IPS-18a (cell line): Measurements from ENCODE around the gene CYP4F2.
"Not testable (repeated sequence)": the region's sequence is repeated elsewhere in the genome, so short reads cannot be mapped to it uniquely, and the experiment has no call there.

Experiments used
- H3K27ac ChIP-seq: one replicate; pipeline ENCODE4 v1.5.1; 2013; ENCODE audit warnings: low read length
- H3K27me3 ChIP-seq: one replicate; pipeline ENCODE4 v1.6.1; 2013; ENCODE audit warnings: mild to moderate bottlenecking, low read length; ENCODE audit not compliant: control insufficient read depth, insufficient read depth
- H3K36me3 ChIP-seq: one replicate; pipeline ENCODE4 v1.6.1; 2013; ENCODE audit warnings: low read depth, low read length; ENCODE audit not compliant: control insufficient read depth
- H3K4me1 ChIP-seq: one replicate; pipeline ENCODE4 v1.6.1; 2013; ENCODE audit warnings: low read depth, low read length; ENCODE audit not compliant: control insufficient read depth
- H3K4me3 ChIP-seq: one replicate; pipeline ENCODE4 v1.5.1; 2013; ENCODE audit warnings: low read length
- H3K9ac ChIP-seq: one replicate; pipeline ENCODE4 v1.6.1; 2013; ENCODE audit warnings: mild to moderate bottlenecking, low read length, moderate library complexity
- H3K9me3 ChIP-seq: one replicate; pipeline ENCODE4 v1.6.1; 2013; ENCODE audit warnings: low read depth, low read length; ENCODE audit not compliant: control insufficient read depth

CYP4F2 gene

DNA sequence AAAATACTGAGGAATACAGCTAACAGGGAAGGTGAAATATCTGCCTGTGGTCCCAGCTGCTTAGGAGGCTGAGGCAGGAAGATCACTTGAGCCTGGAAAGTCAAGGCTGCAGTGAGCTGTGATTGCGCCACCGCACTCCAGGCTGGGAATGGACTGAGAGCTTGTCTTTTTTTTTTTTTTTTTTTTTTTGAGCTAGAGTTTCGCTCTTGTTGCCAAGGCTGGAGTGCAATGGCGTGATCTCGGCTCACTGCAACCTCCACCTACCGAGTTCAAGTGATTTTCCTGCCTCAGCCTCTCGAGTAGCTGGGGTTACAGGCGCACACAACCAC is 54.0 kb downstream of the CYP4F2 start:
- H3K27me3 ChIP-seq, H3K4me3 ChIP-seq, H3K4me1 ChIP-seq, H3K36me3 ChIP-seq, H3K9ac ChIP-seq, H3K27ac ChIP-seq: not testable (repeated sequence)
- peaks cover 55% of the 10 kb centered on the region for H3K9me3 ChIP-seq

DNA sequence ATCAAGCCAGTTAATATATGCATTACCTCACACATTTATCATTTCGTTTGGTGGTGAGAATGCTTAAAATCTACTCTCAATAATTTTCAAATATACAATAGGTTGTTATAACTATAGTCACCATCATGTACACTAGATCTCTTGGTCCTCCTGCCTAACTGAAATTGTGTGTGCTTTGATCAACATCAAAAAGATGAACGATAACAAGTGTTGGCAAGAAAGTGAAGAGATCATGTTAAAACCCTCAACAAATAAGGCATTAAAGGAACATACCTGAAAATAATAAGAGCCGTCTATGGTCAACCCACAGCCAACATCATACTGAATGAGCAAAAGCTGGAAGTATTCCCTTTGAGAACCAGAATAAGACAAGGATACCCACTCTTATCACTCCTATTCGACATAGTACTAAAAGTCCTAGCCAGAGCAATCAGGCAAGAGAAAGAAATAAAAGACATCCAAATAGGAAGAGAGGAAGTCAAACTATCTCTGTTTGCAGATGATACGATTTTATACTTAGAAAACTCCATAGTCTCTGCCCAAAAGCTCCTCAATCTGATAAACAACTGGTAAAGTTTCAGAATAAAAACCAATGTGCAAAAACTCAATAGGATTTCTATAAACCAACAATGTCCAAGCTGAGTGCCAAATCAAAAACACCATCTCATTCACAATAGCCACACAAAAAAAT is 54.5 kb downstream of the CYP4F2 start:
- Histone ChIP-seq H3K27ac (no peak overlapping the region), H3K27me3 (no peaks in the 10 kb centered on the region), H3K4me1 (no peaks in the 10 kb centered on the region), H3K9ac (no peak overlapping the region), H3K36me3 (no peaks in the 10 kb centered on the region), H3K4me3 (no peak overlapping the region), H3K9me3 (peaks cover 56% of the 10 kb centered on the region)

DNA sequence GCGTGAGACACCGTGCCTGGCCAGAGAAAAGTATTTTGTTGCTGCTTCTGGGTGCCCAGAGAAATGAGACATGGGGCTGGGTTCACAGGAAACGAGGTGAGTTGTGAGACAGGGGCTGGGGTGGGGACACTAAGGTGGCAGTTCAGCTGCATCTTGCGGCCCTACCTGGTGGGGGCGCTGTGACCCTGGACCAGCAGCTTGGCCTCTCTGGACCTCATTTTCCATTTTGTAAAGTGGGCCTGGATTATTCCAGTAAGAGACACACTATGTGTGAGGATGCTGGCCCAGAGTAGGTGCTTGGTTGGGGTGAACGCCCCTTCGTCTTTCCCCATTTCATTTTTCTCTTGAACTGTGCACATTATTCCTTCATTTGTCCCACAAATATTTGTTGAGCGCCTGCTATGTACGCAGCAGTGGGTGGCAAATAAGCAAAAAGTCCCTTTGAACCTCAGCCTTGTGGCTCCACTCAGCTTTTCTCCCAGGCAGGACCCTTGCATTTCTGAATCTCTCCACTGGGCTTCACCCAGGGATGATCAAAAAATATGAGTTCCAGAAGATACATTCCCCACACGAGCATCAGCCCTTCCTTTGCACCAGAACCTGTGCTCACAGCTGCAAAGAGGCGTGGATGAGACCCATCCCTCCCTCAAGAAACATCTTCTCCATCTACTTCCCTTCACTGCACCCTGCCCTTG is 55.9 kb downstream of the CYP4F2 start:
- peaks cover 52% of the 10 kb centered on the region for H3K9me3 ChIP-seq
- H3K4me3 ChIP-seq, result no peak overlapping the region
- H3K36me3 ChIP-seq, result no peaks in the 10 kb centered on the region
- no peak overlapping the region for H3K9ac ChIP-seq
- no peaks in the 10 kb centered on the region for H3K4me1 ChIP-seq
- H3K27me3 ChIP-seq, result no peaks in the 10 kb centered on the region
- H3K27ac ChIP-seq, result no peak overlapping the region

DNA sequence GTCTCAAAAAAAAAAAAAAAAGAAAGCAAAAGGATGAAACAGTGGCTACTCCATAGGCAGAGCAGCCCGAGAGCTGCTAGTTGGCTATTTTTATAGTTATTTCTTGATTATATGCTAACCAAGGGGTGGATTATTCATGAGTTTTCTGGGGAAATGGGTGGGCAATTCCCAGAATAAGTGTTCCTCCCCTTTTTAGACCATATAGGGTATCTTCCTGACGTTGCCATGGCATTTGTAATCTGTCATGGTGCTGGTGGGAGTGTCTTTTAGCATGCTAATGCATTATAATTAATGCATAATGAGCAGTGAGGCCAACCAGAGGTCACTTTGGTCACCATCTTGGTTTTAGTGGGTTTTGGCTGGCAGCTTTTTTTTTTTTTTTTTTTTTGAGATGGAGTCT is 57.0 kb downstream of the CYP4F2 start:
- H3K4me3 ChIP-seq, result no peak overlapping the region
- no peaks in the 10 kb centered on the region for H3K36me3 ChIP-seq
- H3K4me1 ChIP-seq, result no peaks in the 10 kb centered on the region
- H3K9me3 ChIP-seq, result peaks cover 46% of the 10 kb centered on the region
- H3K9ac ChIP-seq, result no peak overlapping the region
- H3K27ac ChIP-seq, result no peak overlapping the region
- H3K27me3 ChIP-seq, result no peaks in the 10 kb centered on the region

DNA sequence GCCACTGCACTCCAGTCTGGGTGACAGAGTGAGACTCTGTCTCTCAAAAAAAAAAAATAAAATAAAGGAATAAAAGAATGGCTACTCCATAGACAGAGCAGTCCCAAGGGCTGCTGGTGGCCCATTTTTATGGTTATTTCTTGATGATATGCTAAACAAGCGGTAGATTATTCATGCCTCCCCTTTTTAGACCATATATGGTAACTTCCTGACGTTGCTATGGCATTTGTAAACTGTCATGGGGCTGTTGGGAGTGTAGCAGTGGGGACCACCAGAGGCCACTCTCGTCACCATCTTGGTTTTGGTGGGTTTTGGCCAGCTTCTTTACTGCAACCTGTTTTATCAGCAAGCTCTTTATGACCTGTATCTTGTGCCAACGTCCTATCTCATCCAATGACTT is 58.0 kb downstream of the CYP4F2 start:
- not testable (repeated sequence) for H3K27ac ChIP-seq, H3K36me3 ChIP-seq, H3K9ac ChIP-seq, H3K4me1 ChIP-seq, H3K4me3 ChIP-seq, H3K27me3 ChIP-seq
- H3K9me3 ChIP-seq, result peaks cover 49% of the 10 kb centered on the region

DNA sequence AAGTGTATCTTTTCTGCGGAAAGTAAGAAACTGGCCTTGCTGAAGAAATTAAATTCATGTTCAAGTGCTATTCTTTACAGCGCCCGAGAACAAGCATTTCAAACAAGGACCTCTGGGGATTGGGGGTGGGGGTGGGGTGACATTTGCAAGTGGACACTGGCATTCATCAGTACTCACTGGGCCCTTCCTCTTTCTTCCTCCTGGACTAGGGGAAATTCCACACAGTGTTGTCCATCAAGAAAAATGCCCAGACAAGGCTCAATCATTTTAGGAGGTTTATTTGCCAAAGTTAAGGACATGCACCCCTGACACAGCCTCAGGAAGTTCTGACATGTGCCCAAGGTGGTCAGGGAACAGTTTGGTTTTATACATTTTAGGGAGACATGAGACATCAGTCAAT is 59.5 kb downstream of the CYP4F2 start:
- Histone ChIP-seq H3K36me3 (no peaks in the 10 kb centered on the region), H3K27ac (no peak overlapping the region), H3K27me3 (no peaks in the 10 kb centered on the region), H3K9ac (no peak overlapping the region), H3K9me3 (peaks cover 56% of the 10 kb centered on the region), H3K4me1 (no peaks in the 10 kb centered on the region), H3K4me3 (no peak overlapping the region)

DNA sequence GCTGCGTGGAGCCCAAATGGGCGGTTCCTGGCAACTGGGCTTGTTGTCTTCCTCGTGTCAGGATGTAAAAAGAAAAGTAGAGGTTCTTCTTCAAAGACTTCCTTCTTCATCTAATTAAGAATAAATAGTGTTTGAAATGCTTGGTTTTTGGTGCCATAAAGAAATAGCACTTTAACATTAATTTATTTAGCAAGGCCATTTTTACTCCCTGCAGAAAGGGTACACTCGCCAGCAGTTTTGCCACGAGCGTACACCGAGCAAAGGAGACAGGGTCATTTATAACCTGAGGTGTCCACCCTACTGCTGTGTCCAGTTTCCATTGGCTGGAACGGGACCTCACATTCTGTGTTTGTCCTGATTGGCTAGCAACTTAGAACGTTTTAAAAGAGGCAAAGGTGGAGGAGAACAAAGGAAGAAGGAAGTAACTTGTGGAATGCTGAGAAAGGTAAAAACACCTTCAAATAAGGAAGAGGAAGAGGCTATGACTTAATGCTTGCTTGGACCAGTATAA is 60.6 kb downstream of the CYP4F2 start:
- H3K4me1 ChIP-seq, result no peaks in the 10 kb centered on the region
- H3K4me3 ChIP-seq, result no peak overlapping the region
- H3K9me3 ChIP-seq, result peaks cover 61% of the 10 kb centered on the region
- no peaks in the 10 kb centered on the region for H3K36me3 ChIP-seq
- no peak overlapping the region for H3K9ac ChIP-seq
- no peaks in the 10 kb centered on the region for H3K27me3 ChIP-seq
- H3K27ac ChIP-seq, result no peak overlapping the region

DNA sequence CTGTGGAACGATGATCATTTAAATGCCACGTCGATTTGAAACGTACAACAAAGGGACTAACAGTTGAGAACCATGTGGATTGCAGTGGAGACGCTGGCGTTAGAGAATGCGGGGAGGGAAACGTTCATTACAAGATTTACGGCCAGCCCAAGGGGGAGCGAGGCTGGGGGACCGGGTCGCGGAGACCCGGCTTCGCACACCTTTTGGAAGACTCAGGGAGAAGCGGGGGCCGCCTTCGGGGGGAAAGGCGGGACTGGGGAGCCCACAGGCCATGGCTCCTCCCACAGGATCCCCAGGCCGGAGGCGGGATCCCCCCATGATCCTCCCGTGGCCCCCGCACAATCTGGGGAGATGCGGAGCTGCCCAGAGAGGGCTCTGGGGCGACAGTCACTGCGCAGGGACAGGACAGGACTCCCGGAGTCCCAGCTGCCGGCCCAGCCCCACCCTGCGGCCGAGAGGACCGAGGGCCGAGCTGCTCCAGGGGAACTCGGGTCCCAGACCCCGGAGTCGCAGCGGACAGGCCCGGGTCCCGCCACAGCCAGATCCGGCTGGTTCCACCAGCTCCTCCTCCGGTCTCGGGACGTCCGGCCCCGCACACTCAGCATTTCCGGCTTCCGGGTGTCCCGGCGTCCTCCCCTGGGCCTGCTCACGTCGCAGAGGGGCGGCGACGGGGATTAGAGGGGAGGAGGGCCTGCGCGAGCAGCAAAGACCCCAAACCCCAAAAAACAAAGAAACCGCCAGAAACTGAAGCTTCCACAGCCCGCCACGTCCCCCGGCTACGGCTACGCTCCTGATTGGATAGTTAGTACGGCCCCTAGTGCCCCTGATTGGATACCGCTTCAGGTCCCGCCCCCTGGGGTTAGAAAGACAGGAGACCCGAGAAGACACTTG is 61.3 kb downstream of the CYP4F2 start:
- H3K4me1 ChIP-seq, result no peaks in the 10 kb centered on the region
- H3K27ac ChIP-seq, result no peak overlapping the region
- peaks cover 61% of the 10 kb centered on the region for H3K9me3 ChIP-seq

DNA sequence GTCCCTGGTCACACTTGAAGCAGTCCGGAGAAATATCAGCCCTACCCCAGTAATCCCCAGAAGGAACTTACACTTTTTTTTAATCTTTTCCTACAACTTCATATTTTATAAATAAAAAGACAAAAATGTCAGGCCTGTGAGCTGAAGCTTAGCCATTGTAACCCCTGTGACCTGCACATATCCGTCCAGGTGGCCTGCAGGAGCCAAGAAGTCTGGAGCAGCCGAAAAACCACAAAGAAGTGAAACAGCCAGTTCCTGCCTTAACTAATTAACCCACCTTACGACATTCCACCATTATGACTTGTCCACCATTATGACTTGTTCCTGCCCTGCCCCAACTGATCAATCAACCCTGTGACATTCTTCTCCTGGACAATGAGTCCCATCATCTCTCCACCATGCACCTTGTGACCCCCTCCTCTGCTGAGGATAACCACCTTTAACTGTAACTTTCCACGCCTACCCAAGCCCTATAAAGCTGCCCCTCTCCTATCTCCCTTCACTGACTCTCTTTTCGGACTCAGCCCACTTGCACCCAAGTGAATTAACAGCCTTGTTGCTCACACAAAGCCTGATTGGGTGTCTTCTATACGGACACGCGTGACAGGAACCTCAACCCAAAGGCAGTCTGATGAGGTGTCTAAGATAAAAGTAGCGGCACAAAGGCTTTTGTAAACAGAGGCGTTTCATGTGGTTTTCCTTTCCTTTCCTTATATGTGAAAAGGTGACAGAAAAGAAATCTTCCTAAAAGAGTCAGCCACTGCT is 62.1 kb downstream of the CYP4F2 start:
- peaks cover 67% of the 10 kb centered on the region for H3K9me3 ChIP-seq
- not testable (repeated sequence) for H3K4me1 ChIP-seq, H3K4me3 ChIP-seq, H3K27me3 ChIP-seq, H3K27ac ChIP-seq, H3K9ac ChIP-seq, H3K36me3 ChIP-seq

More for the DNA sequence above, 61.3 kb downstream of the CYP4F2 start:
- no peak overlapping the region for H3K4me3 ChIP-seq
- H3K9ac ChIP-seq, result no peak overlapping the region
- H3K27me3 ChIP-seq, result no peaks in the 10 kb centered on the region
- H3K36me3 ChIP-seq, result no peaks in the 10 kb centered on the region

DNA sequence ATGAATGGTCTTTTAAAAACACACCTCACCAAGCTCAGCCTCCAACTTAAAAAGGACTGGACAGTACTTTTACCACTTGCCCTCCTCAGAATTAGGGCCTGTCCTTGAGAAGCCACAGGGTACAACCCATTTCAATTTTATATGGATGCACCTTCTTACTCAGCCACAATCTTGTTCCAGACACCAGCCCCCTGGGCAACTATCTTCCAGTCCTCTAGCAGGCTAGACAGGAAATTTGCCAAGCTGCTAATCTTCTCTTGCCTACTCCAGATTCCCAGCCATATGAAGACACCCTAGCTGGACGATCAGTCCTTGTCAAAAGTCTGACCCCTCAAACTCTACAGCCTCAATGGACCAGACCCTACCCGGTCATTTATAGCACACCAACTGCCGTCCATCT is 63.6 kb downstream of the CYP4F2 start:
- H3K27ac ChIP-seq, H3K4me1 ChIP-seq, H3K9ac ChIP-seq, H3K4me3 ChIP-seq, H3K36me3 ChIP-seq, H3K27me3 ChIP-seq: not testable (repeated sequence)
- peaks cover 67% of the 10 kb centered on the region for H3K9me3 ChIP-seq

DNA sequence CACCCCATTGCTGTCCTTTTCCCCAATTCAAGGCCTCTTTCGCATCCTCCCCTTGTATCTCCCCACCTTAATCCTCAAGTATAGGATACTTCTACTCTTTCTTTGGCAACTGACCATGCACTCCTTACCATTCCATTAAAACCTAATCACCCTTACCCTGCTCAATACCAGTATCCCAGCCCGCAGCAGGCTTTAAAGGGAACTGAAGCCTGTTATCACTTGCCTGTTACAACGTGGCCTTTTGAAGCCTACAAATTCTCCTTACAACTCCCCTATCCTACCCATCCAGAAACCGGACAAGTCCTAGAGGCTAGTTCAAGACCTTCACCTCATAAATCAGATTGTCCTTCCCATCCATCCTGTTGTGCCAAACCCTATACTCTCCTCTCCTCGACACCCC is 66.2 kb downstream of the CYP4F2 start:
- H3K27ac ChIP-seq, result no peak overlapping the region
- no peak overlapping the region for H3K4me3 ChIP-seq
- H3K36me3 ChIP-seq, result no peaks in the 10 kb centered on the region

More for the DNA sequence above, 66.2 kb downstream of the CYP4F2 start:
- Histone ChIP-seq H3K27me3 (no peaks in the 10 kb centered on the region), H3K9ac (no peak overlapping the region), H3K4me1 (no peaks in the 10 kb centered on the region), H3K9me3 (peaks cover 75% of the 10 kb centered on the region)
